B cell (primary cell): ENCODE data around the gene HK2. TPM values are rescaled to one million over a fixed set of nuclear protein-coding genes. Genes with fewer than 3 reads are reported as not detected.

Experiments used
- ATAC-seq: fragments of 200-7000 bp; cut with Tn5 transposase; one replicate; pipeline ENCODE4 v1.10.0; 2021; ENCODE audit warnings: low read depth, mild to moderate bottlenecking, moderate number of reproducible peaks, moderate library complexity
- CTCF ChIA-PET: fragments of 350-600 bp; sonication (Branson Sonifier 250); formaldehyde crosslinking; loops from one replicate; lab custom pipeline; 2021; ENCODE audit warnings: antibody characterized with exemption, inconsistent platforms; lab: Charles Lee
- POLR2A ChIA-PET: fragments of 350-600 bp; sonication (Branson Sonifier 250); formaldehyde crosslinking; loops from one replicate; lab custom pipeline; 2021; ENCODE audit warnings: antibody characterized with exemption; lab: Charles Lee
- DNase-seq: peaks from one replicate; pipeline ENCODE4 v3.0.0; 2013
- H2AFZ ChIP-seq: 2 replicates; pipeline ENCODE4 v1.6.1; 2012; ENCODE audit warnings: mild to moderate bottlenecking, low read depth, low read length; ENCODE audit not compliant: insufficient read depth, poor library complexity, severe bottlenecking
- H3K27ac ChIP-seq, 2 donors: 1 replicate in 1 of 2; 2 replicates in 1 of 2; pipeline ENCODE4 v1.5.1; 2012 to 2013; ENCODE audit warnings: low read length in 2 of 2, mild to moderate bottlenecking in 2 of 2, moderate library complexity in 1 of 2
- H3K27me3 ChIP-seq, 4 experiments: fragments of 200-600 bp in 1 of 4; sonication (generic) in 1 of 4; replicated peaks in 1 of 4; 1 replicate in 2 of 4; 2 replicates in 2 of 4; pipeline versions ENCODE4 v1.6.1 to v1.7.0; 2013 to 2016; ENCODE audit warnings: low read length in 3 of 4, mild to moderate bottlenecking in 2 of 4, mixed read lengths in 1 of 4, moderate library complexity in 1 of 4; ENCODE audit not compliant: insufficient read depth in 4 of 4, control insufficient read depth in 3 of 4; ENCODE audit errors: control extremely low read depth in 1 of 4
- H3K36me3 ChIP-seq, 2 experiments: replicated peaks in 1 of 2; 1 replicate in 1 of 2; 2 replicates in 1 of 2; pipeline versions ENCODE4 v1.6.1 to v1.7.1; 2013; ENCODE audit warnings: low read length in 1 of 2; ENCODE audit not compliant: insufficient read depth in 2 of 2, control insufficient read depth in 1 of 2; ENCODE audit errors: control extremely low read depth in 1 of 2, extremely low read depth in 1 of 2
- H3K4me1 ChIP-seq, 2 donors: fragments of 200-600 bp in 1 of 2; sonication (generic) in 1 of 2; 1 replicate in 1 of 2; 2 replicates in 1 of 2; pipeline versions ENCODE4 v1.5.1 to v1.6.1; 2013 to 2017; ENCODE audit warnings: low read length in 2 of 2; ENCODE audit not compliant: control insufficient read depth in 2 of 2, insufficient read depth in 2 of 2
- H3K4me2 ChIP-seq: replicated peaks from 2 replicates; pipeline ENCODE3; 2012; ENCODE audit warnings: mild to moderate bottlenecking, low read depth, low read length; ENCODE audit not compliant: poor library complexity, severe bottlenecking
- H3K4me3 ChIP-seq, 5 experiments: fragments of 200-600 bp in 1 of 5; sonication (generic) in 1 of 5; 1 replicate in 3 of 5; 2 replicates in 2 of 5; pipeline versions ENCODE4 v1.5.1 to v1.7.0; 2011 to 2016; ENCODE audit warnings: low read length in 4 of 5, mild to moderate bottlenecking in 4 of 5, low read depth in 2 of 5, control low read depth in 1 of 5, moderate library complexity in 1 of 5; ENCODE audit not compliant: insufficient read depth in 1 of 5; ENCODE audit errors: control extremely low read depth in 1 of 5, extremely low read depth in 1 of 5
- H3K79me2 ChIP-seq: fragments of 200-600 bp; sonication (generic); one replicate; pipeline ENCODE4 v1.6.0; 2016; ENCODE audit warnings: low read length; ENCODE audit not compliant: control insufficient read depth, insufficient read depth
- H3K9ac ChIP-seq: fragments of 200-600 bp; sonication (generic); 2 replicates; pipeline ENCODE4 v1.6.1; 2017; ENCODE audit warnings: mild to moderate bottlenecking, low read length, moderate library complexity
- H3K9me3 ChIP-seq, 3 donors: one replicate each; pipeline versions ENCODE4 v1.6.1 to v1.7.1; 2013; ENCODE audit warnings: low read length in 2 of 3; ENCODE audit not compliant: control insufficient read depth in 2 of 3, insufficient read depth in 1 of 3; ENCODE audit errors: control extremely low read depth in 1 of 3
- H4K20me1 ChIP-seq: 2 replicates; pipeline ENCODE4 v1.6.0; 2012; ENCODE audit warnings: mild to moderate bottlenecking, low read length; ENCODE audit not compliant: insufficient read depth, control insufficient read depth, poor library complexity, severe bottlenecking
- H3K27ac Mint-ChIP-seq: one replicate; pipeline ENCODE4 v1.8.0; 2021; ENCODE audit warnings: mixed read lengths
- H3K27me3 Mint-ChIP-seq: one replicate; pipeline ENCODE4 v1.8.0; 2021; ENCODE audit warnings: mixed read lengths
- H3K4me1 Mint-ChIP-seq: one replicate; pipeline ENCODE4 v1.8.0; 2021; ENCODE audit warnings: mixed read lengths
- H3K4me3 Mint-ChIP-seq: one replicate; pipeline ENCODE4 v1.8.0; 2021; ENCODE audit warnings: mixed read lengths
- H3K9me3 Mint-ChIP-seq: one replicate; pipeline ENCODE4 v1.8.0; 2022; ENCODE audit warnings: mixed read lengths; ENCODE audit not compliant: insufficient read depth
- CTCF ChIP-seq: fragments of 200-600 bp; IDR thresholded peaks from one replicate; pipeline ENCODE4 v1.8.0; 2022; ENCODE audit warnings: antibody characterized with exemption, mild to moderate bottlenecking
- EZH2 ChIP-seq: IDR thresholded peaks from 2 replicates; pipeline ENCODE4 v1.6.1; 2012; ENCODE audit warnings: borderline replicate concordance, low read depth, mild to moderate bottlenecking, moderate library complexity, low read length; ENCODE audit not compliant: insufficient read depth, poor library complexity, severe bottlenecking
- WGBS: methylation state at CpG from one replicate; pipeline ENCODE4 v1.1.5; 2013; ENCODE audit warnings: missing lambda C conversion rate; ENCODE audit not compliant: insufficient coverage; 5-methylcytosine and 5-hydroxymethylcytosine counted together
- intact Hi-C: fragments of 100-400 bp; cut with micrococcal nuclease; formaldehyde crosslinking; loops from one replicate; pipeline ENCODE4 v1.10.0; 2022
- polyA plus RNA-seq: library from polyadenylated mRNA; depleted of rRNA; stranded (reverse); fragments of >200 nt; gene quantifications from 2 replicates; pipeline ENCODE4 v1.2.3, GENCODE V29; 2012
- total RNA-seq, 2 donors: library from RNA; stranded (reverse); fragments of 120-200 nt in 1 of 2; gene quantifications; 1 replicate in 1 of 2; 2 replicates in 1 of 2; pipeline versions ENCODE4 v1.2.3 to v1.2.4, GENCODE V29; 2013 to 2022

The HK2 gene
- total and polyA plus RNA-seq, 2 donors (not counting 1 experiment from before 2014, with no cell fraction given), result 5.0 to 5.7 TPM

- ChIA-PET CTCF (interaction anchor here (1.6 kb wide), 1 partner anchor 8 kb away, joined by 5 read pairs; no protein-coding TSS in a partner anchor), POLR2A (no interaction called here)
- Histone ChIP-seq H3K79me2 (peaks cover 77% of the 10 kb centered on the region), H3K4me3 (no peak overlapping the region), H3K4me1 (peaks cover 48 to 61% of the 10 kb centered on the region in 2 donors), H3K27me3 (no peaks in the 10 kb centered on the region), H3K4me2 (peak overlapping the region; percentile 32), H4K20me1 (peaks cover 5% of the 10 kb centered on the region), H3K9ac (no peak overlapping the region), H2AFZ (no peak overlapping the region), H3K36me3 (peaks cover 0 to 3% of the 10 kb centered on the region in 2 experiments), H3K27ac (no peak overlapping the region), H3K9me3 (no peaks in the 10 kb centered on the region)
- DNase-seq (no peak), ATAC-seq (no peak)
- Mint-ChIP-seq H3K9me3 (no peaks in the 10 kb centered on the region), H3K4me3 (no peak overlapping the region), H3K27ac (peak overlapping the region; percentile 63), H3K4me1 (peaks cover 68% of the 10 kb centered on the region), H3K27me3 (no peaks in the 10 kb centered on the region)
- intact Hi-C loops, result no loop called here
- 33% methylated on average over 8 of the region's 8 CpGs for WGBS
- no peak for TF ChIP-seq CTCF
- TF ChIP-seq EZH2, result no peak
Measured at GRCh38 chr2:74845217-74845751, 11.4 kb downstream of the HK2 start.

- Mint-ChIP-seq H3K4me1 (peaks cover 73% of the 10 kb centered on the region), H3K27me3 (no peaks in the 10 kb centered on the region), H3K4me3 (no peak overlapping the region), H3K9me3 (no peaks in the 10 kb centered on the region), H3K27ac (peak overlapping the region; percentile 61)
- Histone ChIP-seq H3K9ac (no peak overlapping the region), H3K36me3 (peaks cover 0 to 3% of the 10 kb centered on the region in 2 experiments), H3K4me3 (no peak overlapping the region), H3K9me3 (no peaks in the 10 kb centered on the region), H4K20me1 (peaks cover 4% of the 10 kb centered on the region), H2AFZ (no peak overlapping the region), H3K27me3 (no peaks in the 10 kb centered on the region), H3K4me1 (peaks cover 55 to 66% of the 10 kb centered on the region in 2 donors), H3K4me2 (peak overlapping the region; percentile 32), H3K27ac (no peak overlapping the region), H3K79me2 (peaks cover 70% of the 10 kb centered on the region)
- ChIA-PET POLR2A (no interaction called here), CTCF (interaction anchor here (1.6 kb wide), 1 partner anchor 9 kb away, joined by 5 read pairs; no protein-coding TSS in a partner anchor)
- WGBS, result 83% methylated on average over 1 of the region's 2 CpGs
- intact Hi-C loops, result no loop called here
- ATAC-seq (no peak), DNase-seq (no peak)
- TF ChIP-seq CTCF, result no peak
- no peak for TF ChIP-seq EZH2
Measured at GRCh38 chr2:74845991-74846390, 12.1 kb downstream of the HK2 start.
